GM19238 (cell line): Measurements from ENCODE around the gene NEDD8.

Experiments
- DNase-seq: peaks from one replicate; pipeline ENCODE4 v3.0.0; 2011; ENCODE audit warnings: low spot score; ENCODE audit not compliant: insufficient read length

The NEDD8 gene

DNA sequence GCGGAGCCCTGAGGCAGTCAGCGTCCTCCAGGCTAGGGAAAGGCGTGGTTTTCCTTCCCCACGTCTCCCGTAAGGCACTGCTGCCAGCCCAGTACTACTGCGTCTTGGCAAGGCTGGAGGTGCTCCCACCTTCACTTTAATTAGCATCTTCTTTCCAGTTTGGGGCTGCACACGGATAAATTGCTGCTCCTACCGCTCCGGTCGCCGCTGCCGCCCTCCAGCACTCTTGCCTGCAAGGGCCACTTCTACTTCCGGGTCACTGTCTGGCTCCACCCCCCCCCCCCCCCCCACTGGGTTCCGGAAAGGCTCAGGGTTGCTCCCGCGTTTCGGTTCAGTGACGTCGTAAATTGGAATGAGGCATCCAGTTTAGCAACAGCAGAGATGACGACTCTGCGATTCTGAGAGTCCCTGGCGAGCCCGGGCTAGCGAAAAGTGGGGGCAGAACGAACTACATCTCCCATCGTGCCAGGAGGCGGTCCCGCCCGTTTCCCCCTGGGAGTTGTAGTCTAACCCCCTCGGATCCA lies at the start of gene NEDD8:
NEDD8 (minus strand) TSS at position 247 of the 524 bp plus-strand sequence; CDS start at position 147, 100 bp downstream.
- peak; percentile 76 for DNase-seq

DNA sequence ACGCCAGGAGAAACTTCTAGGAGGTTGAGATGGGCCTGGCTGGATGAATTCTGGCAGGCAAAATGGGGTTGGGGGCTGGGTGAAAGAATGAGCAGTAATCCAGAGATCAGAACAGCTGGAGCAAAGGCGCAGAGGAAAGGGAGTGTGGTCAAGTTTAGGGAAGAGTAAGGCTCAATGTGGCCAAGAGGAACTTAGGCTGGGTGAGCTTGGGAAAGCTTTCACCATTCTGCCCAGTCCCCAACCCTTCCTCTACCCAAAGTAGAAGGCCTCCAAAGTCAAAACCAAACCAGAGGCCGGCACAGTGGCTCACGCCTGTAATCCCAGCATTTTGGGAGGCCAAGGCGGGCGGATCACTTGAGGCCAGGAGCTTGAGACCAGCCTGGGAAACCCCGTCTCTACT lies 49.5 kb upstream of the NEDD8 start:
- no peak for DNase-seq

DNA sequence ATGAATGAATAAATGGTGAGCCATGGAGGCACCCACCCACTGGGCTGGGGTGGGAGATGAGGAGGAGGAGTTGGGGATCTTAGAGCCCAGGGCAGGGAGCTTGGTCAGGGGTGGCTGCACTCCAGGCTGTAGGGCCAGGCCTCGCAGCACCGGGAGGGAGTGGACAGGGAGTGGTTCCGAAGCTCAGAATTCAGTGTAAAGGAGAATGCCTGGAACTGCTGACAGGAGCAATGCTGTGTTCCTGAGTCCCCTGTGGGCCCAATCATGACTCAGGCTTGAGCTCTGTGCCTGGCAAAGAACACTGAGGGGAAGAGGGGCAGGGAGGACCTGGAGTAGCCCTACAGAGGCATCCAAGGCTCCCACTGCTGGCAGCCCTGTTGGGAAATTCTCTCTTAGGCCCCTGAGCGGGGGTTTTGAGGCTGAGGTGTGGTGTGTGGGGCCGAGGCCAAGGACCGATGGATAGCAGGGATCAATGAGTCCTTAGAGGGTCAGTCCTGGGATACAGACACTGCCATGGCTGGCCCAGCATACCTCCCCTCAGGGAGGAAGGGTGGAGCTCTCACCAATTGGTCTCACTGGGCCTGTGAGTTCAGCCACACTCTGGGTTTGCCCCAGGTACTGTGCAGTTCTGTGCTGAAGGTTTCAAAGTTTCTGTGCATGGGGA lies 48.8 kb upstream of the NEDD8 start:
- DNase-seq = no peak

DNA sequence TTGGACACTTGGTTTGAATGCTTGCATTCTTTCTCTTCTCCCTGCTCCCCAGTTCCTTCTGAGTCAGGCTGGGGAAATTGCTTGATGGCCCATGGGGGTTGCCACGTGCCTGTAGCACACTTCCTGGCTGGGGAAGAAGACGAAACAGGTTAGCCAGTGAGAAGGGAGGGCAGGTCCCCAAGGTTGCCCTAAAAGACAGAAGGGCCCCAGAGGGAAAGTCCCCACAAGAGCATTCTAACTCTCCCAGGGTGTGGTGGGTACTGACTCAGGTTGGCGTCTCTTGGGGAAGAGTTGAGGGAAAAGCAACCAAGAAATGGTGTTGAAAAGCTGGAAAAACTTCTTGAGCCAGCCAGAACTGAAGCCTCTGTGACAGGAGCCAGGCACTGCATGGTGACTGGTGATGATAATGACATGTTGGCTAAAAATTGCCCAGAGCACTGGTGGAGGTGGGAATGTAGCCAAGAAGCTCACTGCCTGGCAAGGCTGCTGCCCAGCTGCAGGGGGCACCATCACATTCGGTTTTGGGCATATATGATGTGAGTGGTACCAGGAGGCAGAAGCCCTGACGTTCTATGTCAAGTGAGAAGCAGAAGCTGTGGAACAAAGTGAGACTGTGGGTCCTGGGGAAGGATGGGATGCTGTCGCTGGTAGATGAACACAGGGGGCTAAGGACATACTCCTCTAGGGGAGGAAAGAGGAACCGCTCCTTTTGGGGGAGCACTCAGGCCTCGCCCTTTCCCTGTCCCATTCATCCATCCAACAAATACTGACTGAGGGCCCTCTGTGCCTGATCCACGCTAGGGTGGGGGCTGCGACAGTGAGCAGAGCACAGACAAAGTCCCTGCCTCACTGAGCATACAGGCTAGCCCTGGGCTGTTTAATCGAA lies 47.4 kb upstream of the NEDD8 start:
- no peak for DNase-seq

DNA sequence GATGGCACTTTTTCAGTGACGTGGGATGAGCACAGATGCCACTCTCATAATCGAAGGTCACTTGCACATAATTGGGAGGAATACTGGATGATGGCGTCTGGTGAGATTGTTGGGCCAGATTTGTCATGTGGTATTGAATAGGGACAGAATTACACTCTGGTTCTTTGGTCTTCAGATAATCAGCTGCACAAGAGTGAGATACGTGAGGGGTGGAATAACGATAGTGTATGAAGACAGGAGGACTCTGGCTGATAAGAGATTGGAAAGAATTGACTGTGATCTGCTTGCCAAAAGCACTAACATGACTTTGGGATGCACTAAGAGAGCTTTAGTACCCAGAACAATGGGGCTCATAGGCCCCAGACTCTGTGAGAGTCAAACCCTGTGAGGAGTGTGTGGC lies 46.3 kb upstream of the NEDD8 start:
- no peak for DNase-seq

DNA sequence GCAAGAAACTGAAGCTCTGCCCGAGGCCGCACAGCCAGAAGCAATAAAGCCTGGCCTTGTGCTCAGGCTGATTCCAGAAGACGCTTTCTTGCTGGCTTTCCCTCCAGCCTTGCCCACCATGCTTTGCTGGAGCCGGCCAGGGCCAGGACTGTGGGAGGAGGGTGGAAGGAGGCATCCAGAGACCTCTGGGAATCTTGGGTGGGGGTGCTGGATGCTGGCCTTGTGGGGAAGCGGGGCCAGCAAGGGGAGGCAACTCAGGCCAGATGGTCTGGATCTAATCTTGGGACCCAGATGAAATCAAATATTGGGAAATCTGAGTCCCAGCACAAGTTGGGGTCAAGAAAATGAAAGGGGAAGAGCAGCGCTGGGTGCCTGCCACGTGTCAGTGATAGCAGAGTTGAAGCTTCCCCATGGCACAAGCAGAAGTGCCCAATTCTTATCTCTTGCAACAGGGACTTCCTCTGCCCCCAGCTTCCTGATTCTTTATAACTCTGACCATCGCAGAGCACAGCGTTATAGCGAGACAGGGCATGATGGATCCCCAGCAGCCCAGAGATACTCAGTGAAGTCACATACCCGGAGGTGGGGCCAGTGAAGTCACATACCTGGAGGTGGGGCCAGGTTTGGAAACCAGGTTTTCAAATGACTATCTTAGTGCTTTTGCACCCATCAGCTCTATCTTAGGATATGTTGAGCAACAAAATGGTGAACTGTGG lies 45.6 kb upstream of the NEDD8 start:
- DNase-seq = no peak

DNA sequence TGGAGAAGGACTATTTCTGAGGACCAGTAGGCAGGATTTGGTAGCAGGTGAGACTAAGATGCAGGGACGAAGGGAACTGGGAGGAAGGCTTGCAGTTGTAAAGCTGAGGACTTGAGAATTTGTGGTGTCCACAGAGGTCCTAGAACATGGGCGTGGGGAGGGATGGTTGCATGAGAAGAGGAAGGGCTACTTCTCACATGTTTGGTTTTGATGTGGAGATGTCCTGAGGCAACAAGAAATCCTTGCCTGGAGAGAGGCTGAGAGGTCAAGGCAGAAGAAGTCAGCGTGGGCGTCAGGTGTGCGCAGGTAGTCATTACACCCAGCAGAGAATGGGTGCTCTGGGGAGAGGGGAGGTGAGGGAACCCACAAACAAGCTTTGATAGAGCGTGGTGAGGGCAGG lies 44.9 kb upstream of the NEDD8 start:
- no peak for DNase-seq

DNA sequence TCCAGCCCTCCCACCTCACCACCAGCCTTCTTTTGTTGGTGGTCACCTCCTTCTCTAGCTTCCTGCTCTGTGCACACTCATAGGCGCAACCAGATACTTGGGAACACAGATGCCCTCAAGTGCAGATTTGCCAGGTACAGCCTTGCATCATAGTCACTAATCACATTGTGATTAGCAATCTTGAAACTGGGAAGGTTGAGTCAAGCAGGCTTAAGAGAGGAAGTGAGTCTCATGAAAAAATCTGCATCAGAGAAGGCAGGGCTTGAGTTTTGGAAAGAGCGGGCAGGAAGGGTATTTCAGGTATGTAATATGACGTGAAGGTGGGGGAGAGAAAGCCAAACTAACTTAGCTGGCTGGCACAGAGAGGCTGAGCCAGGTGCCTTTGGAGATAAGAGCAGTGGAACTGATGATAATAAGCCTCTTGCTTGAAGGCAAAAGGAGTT lies 42.0 kb upstream of the NEDD8 start:
- peak; percentile 74 for DNase-seq

DNA sequence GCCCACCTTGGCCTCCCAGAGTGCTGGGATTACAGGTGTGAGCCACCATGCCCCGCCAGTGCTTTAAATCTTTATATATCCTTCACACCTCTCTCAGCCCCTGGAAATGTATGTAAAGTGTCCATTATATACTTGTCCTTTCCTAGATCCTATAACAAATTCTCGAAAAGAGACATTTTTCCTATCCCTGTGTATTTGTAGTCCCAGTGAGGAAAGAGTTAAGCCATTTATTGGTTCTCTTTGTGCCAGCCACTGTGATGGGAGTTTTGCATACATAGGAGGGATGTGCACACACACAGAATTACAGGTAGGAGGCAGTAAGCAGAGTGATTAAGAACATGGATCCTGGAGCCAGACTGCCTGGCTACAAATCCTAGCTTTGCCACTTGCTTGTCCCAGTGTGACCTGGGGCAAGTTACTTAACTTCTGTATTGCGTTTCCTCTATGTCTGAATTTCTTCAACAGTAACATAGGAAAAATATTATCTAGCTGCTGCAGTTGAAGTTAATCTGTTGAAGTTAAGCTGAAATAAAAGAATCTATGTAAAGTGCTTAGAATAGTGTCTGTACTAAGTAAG lies 41.3 kb upstream of the NEDD8 start:
- DNase-seq = no peak

DNA sequence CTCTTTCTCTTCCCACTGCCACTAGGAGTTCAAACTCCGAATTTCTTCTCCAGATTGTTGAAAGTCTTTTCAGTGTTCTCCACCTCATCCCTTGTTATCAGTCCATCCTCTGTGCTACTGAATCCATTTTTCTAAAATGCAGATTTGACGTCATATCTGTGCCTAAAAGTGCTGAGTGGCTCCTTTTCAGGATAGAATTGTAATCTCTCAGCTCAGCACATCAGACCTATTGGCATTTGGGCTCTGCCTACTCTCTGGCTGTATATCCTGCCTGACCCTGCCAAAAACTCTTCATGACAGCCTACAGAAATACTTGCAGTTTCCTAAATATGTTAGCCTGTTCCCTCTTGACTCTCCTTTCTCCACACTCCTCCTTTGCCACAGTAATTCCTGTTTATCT lies 40.3 kb upstream of the NEDD8 start:
- DNase-seq = no peak

DNA sequence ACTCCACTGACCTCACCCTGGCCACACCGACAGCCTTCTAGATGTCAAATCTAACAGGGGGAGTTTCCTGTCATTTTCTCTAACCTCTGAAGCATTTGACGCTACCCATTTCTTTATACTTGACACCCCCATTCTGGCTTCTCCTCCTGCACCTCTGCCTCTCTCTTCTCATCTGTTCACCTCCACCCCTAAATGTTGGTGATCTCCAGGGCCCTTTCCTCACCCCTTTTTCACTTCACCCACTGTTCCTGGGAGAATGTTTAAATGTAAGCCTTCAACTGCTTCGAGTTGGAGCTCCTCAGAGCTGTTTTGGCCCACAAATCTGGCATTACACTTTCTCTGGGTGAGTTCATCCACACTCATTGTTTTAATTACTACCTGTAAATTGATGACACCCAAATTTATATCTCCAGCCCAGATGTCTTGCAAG lies 39.7 kb upstream of the NEDD8 start:
- DNase-seq = no peak

DNA sequence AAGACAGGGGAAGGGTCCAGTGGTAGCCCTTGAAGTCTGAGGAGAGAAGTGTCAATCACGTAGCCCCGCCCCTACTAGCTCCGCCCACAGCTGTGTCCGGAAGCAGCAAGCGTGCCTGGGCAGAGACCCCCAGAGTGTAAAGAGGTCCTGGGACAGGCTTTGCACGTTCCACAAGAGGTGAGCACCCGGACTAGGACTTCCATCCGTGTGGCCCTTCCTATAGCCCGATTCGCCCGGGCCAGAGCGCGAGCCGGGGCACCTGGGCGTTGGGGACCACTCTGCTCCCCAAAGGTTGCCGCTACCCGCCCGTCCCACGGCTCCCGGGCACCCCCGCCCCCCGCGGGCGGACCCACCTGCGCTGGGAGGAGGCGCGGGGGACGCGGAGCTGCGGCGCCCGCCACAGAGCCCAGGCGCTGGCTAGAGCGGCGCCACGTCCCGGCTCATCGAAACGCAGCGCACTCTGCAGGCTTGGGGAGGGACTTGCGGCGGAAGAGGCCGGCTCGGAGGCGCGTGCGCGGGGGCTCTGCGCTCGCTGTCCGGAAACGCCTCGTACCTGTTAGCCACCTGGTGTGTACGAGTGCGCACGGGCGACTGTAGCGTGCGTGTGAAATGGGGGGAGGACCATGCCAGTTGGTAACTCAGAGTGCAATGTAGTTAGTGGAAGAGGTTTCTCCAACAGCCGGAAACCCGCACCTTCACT lies 39.1 kb upstream of the NEDD8 start, which contains the start of gene RABGGTA:
RABGGTA (minus strand) TSS at position 464 of the 700 bp plus-strand sequence. CDS start 482 bp downstream, outside the sequence.
- DNase-seq = peak; percentile 97

DNA sequence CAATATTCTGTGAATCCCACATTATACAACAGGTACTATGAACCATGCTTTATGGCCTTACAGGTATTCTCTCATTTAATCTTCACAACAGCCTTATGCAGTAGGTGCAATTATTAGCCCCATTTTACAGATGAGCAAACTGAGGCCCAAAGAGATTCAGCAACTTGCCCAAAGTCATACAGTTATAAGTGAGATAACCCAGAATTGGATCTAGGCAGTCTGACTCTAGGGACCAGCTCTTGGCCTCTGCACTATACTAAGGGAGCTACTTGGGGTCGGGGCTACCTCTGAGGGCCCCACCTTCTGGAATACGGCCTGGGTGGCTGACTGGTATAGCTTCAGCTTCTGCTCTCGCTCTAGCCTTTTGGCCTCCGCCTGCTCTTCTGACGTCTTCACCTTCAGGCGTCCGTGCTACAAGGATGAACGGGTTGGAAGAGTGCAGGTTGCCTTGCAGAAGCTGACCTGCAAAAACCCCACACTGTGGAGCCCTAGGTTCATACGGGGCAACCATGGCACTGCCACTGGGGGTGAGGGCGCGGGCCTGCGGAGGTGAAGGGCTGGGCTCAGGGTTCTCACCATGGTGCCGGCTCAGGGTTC lies 38.5 kb upstream of the NEDD8 start:
- DNase-seq = no peak

DNA sequence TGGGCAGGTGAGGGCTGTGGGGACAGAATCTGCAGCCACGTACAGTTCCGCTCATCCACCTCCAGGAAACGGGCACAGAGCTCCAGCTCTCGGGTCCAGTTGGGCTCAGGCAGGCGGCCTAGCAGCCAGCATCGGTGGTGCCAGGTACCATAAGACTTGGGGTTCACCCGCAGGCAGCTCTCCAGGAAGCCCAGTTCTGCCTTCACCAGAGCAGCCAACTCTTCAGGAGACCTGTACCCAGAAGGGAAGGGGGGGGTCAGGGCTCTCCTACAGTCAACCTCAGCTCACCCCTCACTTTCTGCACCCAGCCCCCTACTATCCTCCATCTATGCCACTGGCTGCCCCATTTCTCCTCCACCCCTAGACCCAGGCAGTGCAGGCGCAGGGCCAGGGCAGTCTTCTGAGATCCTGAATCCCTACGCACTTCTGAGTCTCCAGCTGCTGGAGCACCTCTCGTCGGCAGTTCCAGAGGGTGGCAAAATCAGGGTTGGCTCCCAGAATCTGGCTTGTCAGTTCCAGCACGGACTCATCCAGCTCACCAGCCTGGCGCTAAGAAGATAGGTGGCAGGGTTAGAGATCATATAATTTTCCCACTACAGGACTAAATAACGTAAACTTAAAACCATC lies 37.9 kb upstream of the NEDD8 start:
- no peak for DNase-seq

DNA sequence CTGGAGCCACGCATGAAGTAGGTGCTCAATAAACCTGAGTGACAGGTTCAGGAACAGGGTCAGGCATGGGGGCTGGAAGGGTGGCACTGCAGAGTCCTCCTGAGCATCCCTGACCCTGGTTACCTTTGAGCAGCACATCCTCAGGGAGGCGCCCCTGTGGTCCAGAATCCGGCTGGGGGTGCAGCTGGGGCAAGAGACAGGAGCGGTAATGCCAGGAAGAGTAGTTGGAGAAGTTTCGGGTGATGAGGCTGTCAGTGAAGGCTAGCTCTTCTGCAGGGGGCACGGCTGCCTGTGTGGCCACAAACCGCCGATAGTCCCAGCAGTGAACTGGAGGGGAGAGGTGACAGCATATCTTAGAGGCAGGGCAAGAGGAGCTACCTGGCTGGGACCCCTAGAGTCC lies 37.2 kb upstream of the NEDD8 start:
- no peak for DNase-seq

DNA sequence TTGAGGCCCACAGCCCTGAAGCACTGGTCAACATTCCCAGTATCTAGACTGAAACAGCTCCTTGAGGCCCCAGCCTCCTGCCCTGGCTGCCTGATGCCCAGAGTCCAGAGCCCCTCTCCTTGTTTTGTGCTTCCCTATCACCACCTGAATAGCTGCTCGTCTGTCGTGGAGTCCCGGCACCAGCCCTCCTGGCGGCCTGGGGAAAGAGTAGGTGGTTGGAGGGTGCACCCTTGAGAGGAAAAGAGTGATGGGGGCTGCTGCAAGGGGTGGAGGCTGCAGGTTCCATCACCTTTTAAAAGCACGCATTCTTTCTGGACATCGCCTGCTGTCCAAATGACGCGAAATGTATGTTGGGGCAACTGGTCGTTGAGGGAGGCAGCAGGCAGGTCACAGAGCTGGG lies 36.1 kb upstream of the NEDD8 start:
- DNase-seq = no peak

DNA sequence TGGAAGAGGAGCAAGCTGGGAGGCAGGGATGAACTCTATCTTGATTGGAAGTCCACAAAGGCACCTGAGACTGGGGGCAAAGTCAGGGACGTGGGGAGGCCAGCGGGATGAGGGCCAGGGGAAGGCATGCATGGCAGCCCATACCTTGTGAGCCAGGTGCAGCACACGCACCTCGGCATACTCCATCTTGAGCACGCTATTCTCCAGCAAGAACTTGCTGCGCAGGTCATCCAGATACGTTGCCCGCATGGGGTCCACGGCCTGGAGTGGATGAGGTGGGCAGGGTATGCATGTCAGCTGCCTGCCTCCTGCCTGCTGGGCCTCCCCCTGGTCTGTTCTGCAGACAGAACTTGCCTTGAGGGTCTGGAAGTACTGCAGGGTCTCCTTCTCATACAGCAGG lies 35.3 kb upstream of the NEDD8 start:
- DNase-seq = no peak

DNA sequence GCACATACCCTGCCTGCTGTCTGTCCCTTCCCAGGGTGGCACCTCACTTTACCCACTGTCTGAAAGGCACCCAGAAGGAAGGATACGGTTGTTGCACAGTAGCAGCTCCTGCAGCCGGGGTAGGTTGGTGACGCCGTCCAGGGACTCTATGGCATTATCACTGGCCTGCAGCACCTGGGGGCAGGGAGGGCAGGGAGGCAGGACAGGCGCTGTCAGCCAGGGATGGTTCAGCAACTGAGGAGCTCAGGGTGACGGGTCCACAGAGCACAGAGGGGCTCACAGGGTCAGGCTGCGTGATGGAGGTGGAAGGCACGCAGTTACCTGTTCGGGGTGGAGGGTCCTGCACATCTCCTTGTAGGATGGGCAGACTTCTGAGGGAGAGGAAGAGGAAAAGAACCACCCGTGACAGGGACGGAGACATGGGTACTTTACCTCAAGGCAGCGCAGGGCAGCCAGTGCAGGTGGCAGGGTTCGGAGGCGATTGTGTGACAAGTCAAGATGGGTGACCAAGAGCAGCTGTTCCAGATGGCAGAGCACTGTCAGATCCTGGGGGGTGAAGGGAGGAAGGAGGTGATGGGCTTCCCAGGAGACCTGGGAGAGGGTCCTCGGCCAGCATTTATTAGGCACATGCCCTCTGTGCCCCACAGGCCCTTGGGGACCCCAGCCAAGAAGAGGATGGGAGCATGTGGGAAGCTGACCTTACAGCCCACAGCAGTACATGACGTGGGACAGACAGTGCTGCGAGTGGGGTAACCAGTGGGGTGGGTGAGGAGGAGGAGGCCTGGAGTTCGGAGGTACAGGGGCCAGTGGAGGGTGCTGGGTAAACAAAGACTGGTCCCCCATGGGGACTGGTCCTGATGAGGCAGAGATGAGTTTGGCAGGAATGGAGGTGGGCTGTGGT lies 34.4 kb upstream of the NEDD8 start:
- no peak for DNase-seq

DNA sequence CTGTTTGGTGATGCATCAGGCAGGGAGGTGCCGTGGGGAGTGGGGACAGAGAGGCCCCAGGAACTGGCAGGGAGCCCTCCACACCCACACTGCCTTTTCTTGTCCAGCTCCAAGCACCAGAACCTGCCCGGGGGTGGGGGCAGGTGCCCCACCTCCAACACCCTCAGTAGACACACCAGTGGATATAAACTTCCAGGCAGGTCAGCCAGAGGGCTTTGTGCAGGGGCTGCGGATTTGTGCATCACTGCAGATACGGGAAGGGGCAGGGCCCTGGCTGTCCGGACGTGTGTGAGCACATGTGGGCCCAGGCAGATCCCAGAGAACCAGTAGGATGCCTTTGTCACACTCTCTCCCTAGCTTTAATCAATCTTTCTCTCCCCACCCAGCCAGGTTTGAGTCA lies 32.1 kb upstream of the NEDD8 start:
- DNase-seq = no peak
